Measurements from ENCODE around the gene STPG2.
"Not testable (repeated sequence)": the region's sequence is repeated elsewhere in the genome, so short reads cannot be mapped to it uniquely, and the experiment has no call there.

STPG2 gene

GRCh38 chr4:97917115-97917514, 226.2 kb downstream of the STPG2 start:
- ChIA-PET CTCF (no interaction called here), POLR2A (no interaction called here)
- DNase-seq (ENCODE audit: extremely low spot score), result no peak
- TF ChIP-seq PKNOX1 (IDR thresholded peaks at IDR 0.05) (no peak), NFRKB (IDR thresholded peaks at IDR 0.05) (no peak), SP1 (IDR thresholded peaks at IDR 0.05) (no peak), LEF1 (IDR thresholded peaks at IDR 0.05; ENCODE audit: borderline replicate concordance) (no peak)

- ChIA-PET CTCF (no interaction called here), POLR2A (no interaction called here)
- no peak for TF ChIP-seq TARDBP (IDR thresholded peaks at IDR 0.05)
- DNase-seq (ENCODE audit: extremely low spot score), result no peak
Measured at GRCh38 chr4:97912156-97912555, 231.1 kb downstream of the STPG2 start.

- DNase-seq (ENCODE audit: extremely low spot score), result no peak
- TF ChIP-seq LEF1 (IDR thresholded peaks at IDR 0.05; ENCODE audit: borderline replicate concordance) (no peak), CTBP1 (IDR thresholded peaks at IDR 0.05; ENCODE audit: borderline replicate concordance) (no peak), HDGF (IDR thresholded peaks at IDR 0.05; ENCODE audit: borderline replicate concordance) (no peak), NFRKB (IDR thresholded peaks at IDR 0.05) (no peak), TARDBP (IDR thresholded peaks at IDR 0.05) (no peak), FOXA1 (IDR thresholded peaks at IDR 0.05) (no peak), FOXM1 (IDR thresholded peaks at IDR 0.05; ENCODE audit: borderline replicate concordance) (no peak), SUZ12 (IDR thresholded peaks at IDR 0.05) (no peak), SP1 (IDR thresholded peaks at IDR 0.05) (no peak), L3MBTL2 (conservative IDR thresholded peaks at IDR 0.05) (no peak), BHLHE40 (IDR thresholded peaks at IDR 0.05; ENCODE audit: borderline replicate concordance) (no peak), PKNOX1 (IDR thresholded peaks at IDR 0.05) (no peak), ZNF384 (IDR thresholded peaks at IDR 0.05) (no peak), ARNT (IDR thresholded peaks at IDR 0.05) (no peak), ELF4 (IDR thresholded peaks at IDR 0.05) (no peak), FOXK2 (IDR thresholded peaks at IDR 0.05) (no peak)
- POLR2A ChIA-PET, result no interaction called here
- CTCF ChIA-PET, result no interaction called here
Measured at GRCh38 chr4:97911236-97911906, 231.9 kb downstream of the STPG2 start.

- TF ChIP-seq L3MBTL2 (conservative IDR thresholded peaks at IDR 0.05) (no peak), SUZ12 (IDR thresholded peaks at IDR 0.05) (no peak), BHLHE40 (IDR thresholded peaks at IDR 0.05; ENCODE audit: borderline replicate concordance) (no peak), ZNF384 (IDR thresholded peaks at IDR 0.05) (no peak), NFRKB (IDR thresholded peaks at IDR 0.05) (no peak), LEF1 (IDR thresholded peaks at IDR 0.05; ENCODE audit: borderline replicate concordance) (no peak), SP1 (IDR thresholded peaks at IDR 0.05) (no peak), PKNOX1 (IDR thresholded peaks at IDR 0.05) (no peak), HDGF (IDR thresholded peaks at IDR 0.05; ENCODE audit: borderline replicate concordance) (no peak), CTBP1 (IDR thresholded peaks at IDR 0.05; ENCODE audit: borderline replicate concordance) (no peak), ELF4 (IDR thresholded peaks at IDR 0.05) (no peak), FOXA1 (IDR thresholded peaks at IDR 0.05) (no peak), FOXM1 (IDR thresholded peaks at IDR 0.05; ENCODE audit: borderline replicate concordance) (no peak), ARNT (IDR thresholded peaks at IDR 0.05) (no peak), FOXK2 (IDR thresholded peaks at IDR 0.05) (no peak), TARDBP (IDR thresholded peaks at IDR 0.05) (no peak)
- ChIA-PET CTCF (no interaction called here), POLR2A (no interaction called here)
- DNase-seq (ENCODE audit: extremely low spot score), result no peak
Measured at GRCh38 chr4:97910005-97910404, 233.3 kb downstream of the STPG2 start.

- POLR2A ChIA-PET, CTCF ChIA-PET: not testable (repeated sequence)
Measured at GRCh38 chr4:97903436-97904189, 239.7 kb downstream of the STPG2 start.

GRCh38 chr4:97900229-97900628, 243.0 kb downstream of the STPG2 start:
- no peak for DNase-seq (ENCODE audit: extremely low spot score)
- ChIA-PET POLR2A (no interaction called here), CTCF (no interaction called here)
- TF ChIP-seq HDGF (IDR thresholded peaks at IDR 0.05; ENCODE audit: borderline replicate concordance) (no peak), BHLHE40 (IDR thresholded peaks at IDR 0.05; ENCODE audit: borderline replicate concordance) (no peak), TARDBP (IDR thresholded peaks at IDR 0.05) (no peak), ZNF384 (IDR thresholded peaks at IDR 0.05) (no peak), SUZ12 (IDR thresholded peaks at IDR 0.05) (no peak)

More at GRCh38 chr4:97903436-97904189, 239.7 kb downstream of the STPG2 start:
- DNase-seq (ENCODE audit: extremely low spot score), result not testable (repeated sequence)

Data from HEK293T (cell line).